SK-N-SH (cell line): ENCODE results near the gene NOTO.

Experiments used
- FOSL2 ChIP-seq: IDR thresholded peaks from 2 replicates; pipeline ENCODE4 v1.4.0; 2012; ENCODE audit warnings: low read depth, mild to moderate bottlenecking, moderate library complexity, borderline replicate concordance
- POLR2AphosphoS5 ChIP-seq: IDR thresholded peaks from 2 replicates; pipeline ENCODE4 v1.6.1; 2012; ENCODE audit warnings: low read depth, low read length
- RCOR1 ChIP-seq: fragments of 150-350 bp; IDR thresholded peaks from 2 replicates; pipeline ENCODE4 v1.6.1; 2017; ENCODE audit warnings: antibody characterized with exemption, low read length
- RXRA ChIP-seq: IDR thresholded peaks from 2 replicates; pipeline ENCODE4 v1.4.0; 2012; ENCODE audit warnings: low read depth, mild to moderate bottlenecking, borderline replicate concordance
- TAF1 ChIP-seq: IDR thresholded peaks from 2 replicates; pipeline ENCODE4 v1.6.1; 2012; ENCODE audit warnings: low read depth, mild to moderate bottlenecking, low read length, moderate library complexity, borderline replicate concordance
- TF ChIP-seq, protein P1 (sequence below): fragments of 200-600 bp; sonication (generic); IDR thresholded peaks from 2 replicates; pipeline ENCODE4 v1.6.1; 2017; ENCODE audit warnings: antibody characterized with exemption, mild to moderate bottlenecking, moderate library complexity
- TF ChIP-seq, protein P2 (sequence below): IDR thresholded peaks from 2 replicates; pipeline ENCODE4 v1.4.0; 2012; ENCODE audit warnings: low read depth
- TF ChIP-seq, protein P3 (sequence below): IDR thresholded peaks from 2 replicates; pipeline ENCODE4 v1.6.1; 2012; ENCODE audit warnings: mild to moderate bottlenecking, low read depth, low read length, moderate library complexity
- TF ChIP-seq, protein P4 (sequence below): IDR thresholded peaks from 2 replicates; pipeline ENCODE4 v1.4.0; 2012; ENCODE audit warnings: low read depth, borderline replicate concordance

DNA sequence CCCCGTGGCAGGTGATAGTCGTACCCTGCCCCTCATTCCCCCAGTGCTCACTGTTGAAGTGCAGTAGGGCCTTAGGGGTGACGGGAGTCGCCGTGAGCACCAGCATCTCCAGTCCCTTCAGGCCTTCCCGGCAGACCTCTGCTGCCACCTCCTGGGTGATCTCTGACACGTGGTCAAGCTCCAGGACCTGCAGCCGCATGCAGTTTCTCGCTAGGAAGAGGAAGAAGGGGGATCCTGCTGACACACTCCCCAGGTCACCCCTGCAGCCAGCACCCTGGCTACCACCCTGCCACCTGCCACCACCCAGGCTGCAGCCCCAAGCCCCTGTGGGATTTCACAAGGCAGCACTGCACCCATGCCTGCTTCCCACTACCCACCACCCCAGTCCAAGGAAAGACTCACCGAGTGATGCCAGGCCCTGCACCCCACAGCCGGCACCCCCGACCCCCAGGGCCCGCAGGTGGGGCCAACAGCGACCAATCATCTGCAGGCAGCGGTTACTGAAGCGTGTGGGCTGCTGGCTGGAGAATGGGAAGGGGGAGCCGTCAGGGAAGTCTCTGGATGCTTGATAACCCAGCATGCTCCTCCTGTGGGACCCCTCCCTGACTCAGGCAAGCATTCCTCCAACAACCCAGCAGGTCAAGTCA, 58.1 kb downstream of the NOTO start:
- TF ChIP-seq POLR2AphosphoS5, result no peak
- TF ChIP-seq, protein P1, sequence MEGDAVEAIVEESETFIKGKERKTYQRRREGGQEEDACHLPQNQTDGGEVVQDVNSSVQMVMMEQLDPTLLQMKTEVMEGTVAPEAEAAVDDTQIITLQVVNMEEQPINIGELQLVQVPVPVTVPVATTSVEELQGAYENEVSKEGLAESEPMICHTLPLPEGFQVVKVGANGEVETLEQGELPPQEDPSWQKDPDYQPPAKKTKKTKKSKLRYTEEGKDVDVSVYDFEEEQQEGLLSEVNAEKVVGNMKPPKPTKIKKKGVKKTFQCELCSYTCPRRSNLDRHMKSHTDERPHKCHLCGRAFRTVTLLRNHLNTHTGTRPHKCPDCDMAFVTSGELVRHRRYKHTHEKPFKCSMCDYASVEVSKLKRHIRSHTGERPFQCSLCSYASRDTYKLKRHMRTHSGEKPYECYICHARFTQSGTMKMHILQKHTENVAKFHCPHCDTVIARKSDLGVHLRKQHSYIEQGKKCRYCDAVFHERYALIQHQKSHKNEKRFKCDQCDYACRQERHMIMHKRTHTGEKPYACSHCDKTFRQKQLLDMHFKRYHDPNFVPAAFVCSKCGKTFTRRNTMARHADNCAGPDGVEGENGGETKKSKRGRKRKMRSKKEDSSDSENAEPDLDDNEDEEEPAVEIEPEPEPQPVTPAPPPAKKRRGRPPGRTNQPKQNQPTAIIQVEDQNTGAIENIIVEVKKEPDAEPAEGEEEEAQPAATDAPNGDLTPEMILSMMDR, result peak; percentile 52
- TF ChIP-seq, protein P2, sequence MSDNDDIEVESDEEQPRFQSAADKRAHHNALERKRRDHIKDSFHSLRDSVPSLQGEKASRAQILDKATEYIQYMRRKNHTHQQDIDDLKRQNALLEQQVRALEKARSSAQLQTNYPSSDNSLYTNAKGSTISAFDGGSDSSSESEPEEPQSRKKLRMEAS, result peak; percentile 67; the same call in 1 of the 2 replicates
- TF ChIP-seq RCOR1, result no peak
- TF ChIP-seq, protein P3, sequence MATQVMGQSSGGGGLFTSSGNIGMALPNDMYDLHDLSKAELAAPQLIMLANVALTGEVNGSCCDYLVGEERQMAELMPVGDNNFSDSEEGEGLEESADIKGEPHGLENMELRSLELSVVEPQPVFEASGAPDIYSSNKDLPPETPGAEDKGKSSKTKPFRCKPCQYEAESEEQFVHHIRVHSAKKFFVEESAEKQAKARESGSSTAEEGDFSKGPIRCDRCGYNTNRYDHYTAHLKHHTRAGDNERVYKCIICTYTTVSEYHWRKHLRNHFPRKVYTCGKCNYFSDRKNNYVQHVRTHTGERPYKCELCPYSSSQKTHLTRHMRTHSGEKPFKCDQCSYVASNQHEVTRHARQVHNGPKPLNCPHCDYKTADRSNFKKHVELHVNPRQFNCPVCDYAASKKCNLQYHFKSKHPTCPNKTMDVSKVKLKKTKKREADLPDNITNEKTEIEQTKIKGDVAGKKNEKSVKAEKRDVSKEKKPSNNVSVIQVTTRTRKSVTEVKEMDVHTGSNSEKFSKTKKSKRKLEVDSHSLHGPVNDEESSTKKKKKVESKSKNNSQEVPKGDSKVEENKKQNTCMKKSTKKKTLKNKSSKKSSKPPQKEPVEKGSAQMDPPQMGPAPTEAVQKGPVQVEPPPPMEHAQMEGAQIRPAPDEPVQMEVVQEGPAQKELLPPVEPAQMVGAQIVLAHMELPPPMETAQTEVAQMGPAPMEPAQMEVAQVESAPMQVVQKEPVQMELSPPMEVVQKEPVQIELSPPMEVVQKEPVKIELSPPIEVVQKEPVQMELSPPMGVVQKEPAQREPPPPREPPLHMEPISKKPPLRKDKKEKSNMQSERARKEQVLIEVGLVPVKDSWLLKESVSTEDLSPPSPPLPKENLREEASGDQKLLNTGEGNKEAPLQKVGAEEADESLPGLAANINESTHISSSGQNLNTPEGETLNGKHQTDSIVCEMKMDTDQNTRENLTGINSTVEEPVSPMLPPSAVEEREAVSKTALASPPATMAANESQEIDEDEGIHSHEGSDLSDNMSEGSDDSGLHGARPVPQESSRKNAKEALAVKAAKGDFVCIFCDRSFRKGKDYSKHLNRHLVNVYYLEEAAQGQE, result no peak
- no peak for TF ChIP-seq TAF1
- TF ChIP-seq, protein P4, sequence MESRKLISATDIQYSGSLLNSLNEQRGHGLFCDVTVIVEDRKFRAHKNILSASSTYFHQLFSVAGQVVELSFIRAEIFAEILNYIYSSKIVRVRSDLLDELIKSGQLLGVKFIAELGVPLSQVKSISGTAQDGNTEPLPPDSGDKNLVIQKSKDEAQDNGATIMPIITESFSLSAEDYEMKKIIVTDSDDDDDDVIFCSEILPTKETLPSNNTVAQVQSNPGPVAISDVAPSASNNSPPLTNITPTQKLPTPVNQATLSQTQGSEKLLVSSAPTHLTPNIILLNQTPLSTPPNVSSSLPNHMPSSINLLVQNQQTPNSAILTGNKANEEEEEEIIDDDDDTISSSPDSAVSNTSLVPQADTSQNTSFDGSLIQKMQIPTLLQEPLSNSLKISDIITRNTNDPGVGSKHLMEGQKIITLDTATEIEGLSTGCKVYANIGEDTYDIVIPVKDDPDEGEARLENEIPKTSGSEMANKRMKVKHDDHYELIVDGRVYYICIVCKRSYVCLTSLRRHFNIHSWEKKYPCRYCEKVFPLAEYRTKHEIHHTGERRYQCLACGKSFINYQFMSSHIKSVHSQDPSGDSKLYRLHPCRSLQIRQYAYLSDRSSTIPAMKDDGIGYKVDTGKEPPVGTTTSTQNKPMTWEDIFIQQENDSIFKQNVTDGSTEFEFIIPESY, result no peak
- TF ChIP-seq FOSL2, result no peak
- TF ChIP-seq RXRA, result no peak
